ENCODE results near the gene CDK5RAP3.

DNA sequence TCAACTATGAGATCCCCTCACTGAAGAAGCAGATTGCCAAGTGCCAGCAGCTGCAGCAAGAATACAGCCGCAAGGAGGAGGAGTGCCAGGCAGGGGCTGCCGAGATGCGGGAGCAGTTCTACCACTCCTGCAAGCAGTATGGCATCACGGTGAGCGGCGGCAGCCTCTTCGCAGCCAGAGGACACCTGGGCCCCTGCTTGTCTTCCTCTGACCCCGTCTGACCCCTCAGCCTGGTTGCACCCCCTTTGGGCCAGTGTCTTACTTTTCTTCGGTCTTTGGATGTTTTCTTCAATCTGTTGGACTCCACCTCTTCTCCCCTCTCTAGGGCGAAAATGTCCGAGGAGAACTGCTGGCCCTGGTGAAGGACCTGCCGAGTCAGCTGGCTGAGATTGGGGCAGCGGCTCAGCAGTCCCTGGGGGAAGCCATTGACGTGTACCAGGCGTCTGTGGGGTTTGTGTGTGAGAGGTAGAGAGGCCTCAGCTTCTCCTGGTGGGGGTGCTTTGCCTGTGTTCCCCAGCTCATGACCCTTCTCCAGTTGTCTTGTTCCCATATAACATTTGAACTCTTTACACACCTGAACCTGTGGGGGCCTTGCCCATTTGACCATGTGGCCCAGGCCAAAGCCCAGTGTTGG, 4.4 kb downstream of the CDK5RAP3 start:
- TF ChIP-seq, protein P1, sequence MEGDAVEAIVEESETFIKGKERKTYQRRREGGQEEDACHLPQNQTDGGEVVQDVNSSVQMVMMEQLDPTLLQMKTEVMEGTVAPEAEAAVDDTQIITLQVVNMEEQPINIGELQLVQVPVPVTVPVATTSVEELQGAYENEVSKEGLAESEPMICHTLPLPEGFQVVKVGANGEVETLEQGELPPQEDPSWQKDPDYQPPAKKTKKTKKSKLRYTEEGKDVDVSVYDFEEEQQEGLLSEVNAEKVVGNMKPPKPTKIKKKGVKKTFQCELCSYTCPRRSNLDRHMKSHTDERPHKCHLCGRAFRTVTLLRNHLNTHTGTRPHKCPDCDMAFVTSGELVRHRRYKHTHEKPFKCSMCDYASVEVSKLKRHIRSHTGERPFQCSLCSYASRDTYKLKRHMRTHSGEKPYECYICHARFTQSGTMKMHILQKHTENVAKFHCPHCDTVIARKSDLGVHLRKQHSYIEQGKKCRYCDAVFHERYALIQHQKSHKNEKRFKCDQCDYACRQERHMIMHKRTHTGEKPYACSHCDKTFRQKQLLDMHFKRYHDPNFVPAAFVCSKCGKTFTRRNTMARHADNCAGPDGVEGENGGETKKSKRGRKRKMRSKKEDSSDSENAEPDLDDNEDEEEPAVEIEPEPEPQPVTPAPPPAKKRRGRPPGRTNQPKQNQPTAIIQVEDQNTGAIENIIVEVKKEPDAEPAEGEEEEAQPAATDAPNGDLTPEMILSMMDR (IDR thresholded peaks at IDR 0.05), result no peak
- no peak for TF ChIP-seq POLR2A (IDR thresholded peaks at IDR 0.05)
- no peak for TF ChIP-seq EP300 (IDR thresholded peaks at IDR 0.05)
- TF ChIP-seq POLR2AphosphoS5 (IDR thresholded peaks at IDR 0.05), result no peak

Data from gastroesophageal sphincter (tissue), 3 donors.